HG03025 (cell line): Measurements from ENCODE around the gene OR1D5.
"Not testable (repeated sequence)": the region's sequence is repeated elsewhere in the genome, so short reads cannot be mapped to it uniquely, and the experiment has no call there.

Experiments
- ATAC-seq: cut with Tn5 transposase; IDR thresholded peaks from one replicate; pipeline ENCODE4 v1.9.1; 2021; ENCODE audit warnings: mild to moderate bottlenecking, moderate library complexity; ENCODE audit not compliant: unreplicated experiment, low FRiP score

OR1D5 gene

GRCh38 chr17:3063507-3063906 lies at the start of gene OR1D5:
Gene OR1D5 (minus strand): TSS chr17:3063607. CDS start chr17:3063607, 0 bp downstream.
- not testable (repeated sequence) for ATAC-seq

DNA sequence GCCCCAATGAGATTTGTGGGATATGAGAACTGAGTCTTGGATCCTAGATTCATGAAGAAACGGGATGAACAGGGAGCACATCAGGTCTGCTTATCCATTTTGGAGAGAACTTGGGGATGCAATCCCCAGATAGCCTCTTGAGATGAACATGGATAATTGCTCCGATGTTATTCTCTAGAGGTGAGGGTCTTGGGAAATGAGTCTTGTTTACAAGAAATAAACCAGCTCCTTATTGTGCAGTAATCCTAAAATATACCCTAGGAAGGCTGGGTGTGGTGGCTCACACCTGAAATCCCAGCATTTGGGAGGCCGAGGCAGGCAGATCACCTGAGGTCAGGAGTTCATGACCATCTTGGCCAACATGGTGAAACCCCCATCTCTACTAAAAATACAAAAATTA lies 40.9 kb upstream of the OR1D5 start, which contains the start of gene OR1D2:
Gene OR1D2 (minus strand): TSS at position 101 of the 400 bp plus-strand sequence. CDS start 11,426 bp downstream, outside the sequence.
- no peak for ATAC-seq

GRCh38 chr17:3073850-3074249 lies 10.4 kb upstream of the OR1D5 start:
- not testable (repeated sequence) for ATAC-seq

DNA sequence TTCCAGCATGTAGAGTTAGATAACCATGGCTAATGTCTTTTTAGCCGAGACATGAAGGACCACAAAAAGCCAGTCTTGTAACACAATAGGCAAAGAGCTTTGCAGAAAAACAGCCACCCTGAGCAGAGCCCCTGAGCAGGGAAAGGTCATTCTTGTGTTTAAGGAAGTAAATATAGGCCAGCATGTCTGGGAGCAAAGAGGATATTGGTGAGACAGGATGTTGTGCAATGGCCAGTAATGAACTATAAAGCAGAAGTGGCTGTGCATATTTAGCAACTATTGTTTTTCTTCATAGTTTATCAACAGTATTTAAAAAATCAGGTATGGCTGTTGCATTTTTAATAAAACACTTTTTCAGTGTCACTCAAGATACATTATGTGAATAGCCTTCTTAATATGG lies 1.8 kb upstream of the OR1D5 start:
- not testable (repeated sequence) for ATAC-seq

GRCh38 chr17:3062824-3063377 lies 506 bp downstream of the OR1D5 start:
- ATAC-seq, result not testable (repeated sequence)

DNA sequence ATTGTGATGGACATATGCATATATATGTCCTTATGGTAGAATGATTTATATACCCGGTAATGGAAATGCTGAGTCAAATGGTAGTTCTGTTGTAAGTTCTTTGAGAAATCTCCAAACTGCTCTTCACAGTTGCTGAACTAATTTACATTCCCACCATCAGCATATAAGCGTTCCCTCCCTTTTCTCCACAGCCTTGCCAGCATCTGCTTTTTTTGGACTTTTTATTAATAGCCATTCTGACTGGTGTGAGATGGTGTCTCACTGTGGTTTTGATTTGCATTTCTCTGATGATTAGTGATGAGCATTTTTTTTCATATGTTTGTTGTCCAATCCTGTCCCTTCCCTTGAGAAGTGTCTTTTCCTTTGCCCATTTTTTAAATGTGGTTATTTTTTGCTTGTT lies 8.5 kb downstream of the OR1D5 start:
- ATAC-seq, result not testable (repeated sequence)

DNA sequence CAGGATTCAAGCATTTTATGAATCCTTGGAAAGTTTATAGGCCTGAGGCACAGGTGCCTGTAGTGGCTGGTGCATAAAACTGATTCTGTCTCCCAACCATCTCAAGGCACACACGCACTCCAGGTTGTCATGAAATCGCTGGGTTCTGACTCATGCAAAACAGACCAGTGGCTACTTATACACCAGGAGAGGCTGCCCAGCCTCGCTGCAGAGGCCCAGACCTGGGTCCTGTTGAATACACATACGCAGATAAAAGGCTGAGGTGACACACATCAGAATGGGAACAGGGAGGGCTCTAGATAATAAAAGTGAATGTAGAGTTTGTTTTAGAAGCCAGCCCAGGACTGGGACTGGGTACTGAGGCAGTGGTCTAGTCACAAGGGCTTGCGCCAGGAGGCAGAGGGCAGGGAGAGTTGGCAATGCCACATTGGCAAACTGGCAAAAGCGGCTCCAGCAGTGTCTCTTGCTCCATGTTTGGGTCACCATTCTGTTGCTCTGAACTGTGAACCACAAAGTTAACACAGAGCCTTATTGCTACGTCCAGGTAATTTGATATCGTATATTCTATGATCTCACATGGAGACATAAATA lies 13.6 kb downstream of the OR1D5 start:
- ATAC-seq, result no peak

- ATAC-seq, result peak; percentile 89
Measured at GRCh38 chr17:3048727-3049471, 14.5 kb downstream of the OR1D5 start.

- ATAC-seq, result no peak
Measured at GRCh38 chr17:3046753-3047152, 16.7 kb downstream of the OR1D5 start.

GRCh38 chr17:3043737-3044365 lies 19.6 kb downstream of the OR1D5 start:
- no peak for ATAC-seq

- ATAC-seq, result no peak
Measured at GRCh38 chr17:3040882-3041281, 22.5 kb downstream of the OR1D5 start.

GRCh38 chr17:3039736-3040135 lies 23.7 kb downstream of the OR1D5 start:
- ATAC-seq, result no peak

DNA sequence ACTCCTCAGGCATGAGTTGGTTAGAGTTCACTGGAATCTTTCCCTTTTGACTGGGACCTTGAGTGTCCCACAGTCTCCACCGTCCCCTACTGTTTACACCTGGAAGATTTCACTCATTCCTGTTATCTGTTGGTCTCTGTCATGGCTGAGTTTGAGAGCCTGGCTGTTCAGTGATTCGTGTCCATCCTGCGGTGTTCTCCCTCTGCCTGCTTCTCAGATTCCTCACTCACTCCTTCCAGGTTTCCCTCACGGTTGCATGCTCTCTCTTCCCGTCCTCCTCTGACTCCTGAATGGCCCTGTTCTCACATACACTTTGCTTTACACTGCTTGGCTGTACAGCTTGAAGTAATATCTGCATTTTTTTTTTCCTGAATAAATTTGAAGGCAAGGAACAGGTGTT lies 24.5 kb downstream of the OR1D5 start:
- ATAC-seq, result no peak

GRCh38 chr17:3037259-3037658 lies 26.1 kb downstream of the OR1D5 start:
- ATAC-seq, result no peak

DNA sequence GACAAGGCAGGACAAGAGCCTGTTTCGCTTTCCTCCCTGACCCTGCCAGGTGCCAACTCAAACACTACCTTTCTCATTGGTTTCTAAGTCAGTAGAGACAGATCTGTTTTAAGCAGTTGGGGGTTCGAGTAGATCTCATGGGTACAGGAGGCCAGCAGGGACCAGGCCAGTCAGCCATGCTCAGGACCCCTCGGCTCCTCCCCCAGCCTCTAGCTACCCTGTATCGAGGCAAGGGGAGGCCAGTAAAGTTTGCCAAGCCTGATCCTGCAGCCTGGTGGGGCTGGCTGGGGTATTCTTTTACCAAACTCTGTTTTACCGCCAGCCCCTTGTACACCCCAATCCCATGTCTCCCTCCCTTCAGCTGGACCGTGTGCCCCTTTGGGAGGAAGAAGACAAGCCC lies 26.6 kb downstream of the OR1D5 start:
- ATAC-seq, result no peak

DNA sequence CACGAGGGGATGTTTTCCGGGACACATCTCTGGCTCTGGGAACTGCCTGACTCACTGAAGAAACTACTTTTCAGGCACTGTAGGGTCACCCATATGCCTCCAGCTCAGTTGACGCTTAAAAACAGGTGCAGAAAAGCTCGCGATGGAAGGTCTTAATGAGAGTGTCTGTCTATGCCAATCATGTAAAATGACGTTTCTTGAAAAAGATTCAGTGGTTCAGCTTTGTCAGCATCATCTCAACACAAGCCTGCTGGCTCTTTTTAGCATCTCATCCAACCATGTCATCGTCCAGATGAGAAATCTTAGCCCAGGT lies 27.5 kb downstream of the OR1D5 start:
- no peak for ATAC-seq

DNA sequence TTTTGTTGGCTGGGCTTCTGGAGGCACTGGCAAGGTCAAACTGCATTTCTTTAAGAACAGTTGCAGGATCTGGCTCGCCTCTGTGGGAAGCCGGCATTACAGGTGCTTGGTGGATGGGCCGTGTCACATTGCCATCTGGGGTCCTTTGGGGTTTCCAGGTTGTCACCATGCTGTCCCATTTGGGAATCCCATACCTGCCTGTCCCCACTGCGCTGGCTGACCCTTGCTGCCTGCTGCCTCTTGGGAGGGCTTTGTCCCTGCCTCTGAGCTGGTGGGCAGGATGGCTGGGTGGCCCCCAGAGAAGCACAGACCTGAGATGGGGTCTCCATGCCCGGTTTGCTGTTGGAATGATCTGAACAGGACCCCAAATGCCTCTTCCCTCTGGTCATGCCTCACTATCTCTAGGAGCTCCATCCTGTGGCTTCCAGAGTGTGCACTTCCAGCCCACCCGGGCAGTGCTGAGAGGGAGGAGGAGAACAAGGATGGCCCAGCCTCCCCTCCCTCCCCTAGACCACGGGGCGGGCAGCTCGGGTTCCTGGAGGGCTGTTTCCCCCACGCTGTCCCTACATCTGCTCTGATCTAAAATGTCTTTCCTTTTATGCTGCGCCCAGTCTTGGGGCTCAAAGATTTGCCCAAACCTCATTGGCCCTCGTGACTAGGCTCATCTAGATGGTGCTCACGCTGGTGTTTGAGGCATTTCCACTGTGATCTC lies 28.0 kb downstream of the OR1D5 start:
- no peak for ATAC-seq

DNA sequence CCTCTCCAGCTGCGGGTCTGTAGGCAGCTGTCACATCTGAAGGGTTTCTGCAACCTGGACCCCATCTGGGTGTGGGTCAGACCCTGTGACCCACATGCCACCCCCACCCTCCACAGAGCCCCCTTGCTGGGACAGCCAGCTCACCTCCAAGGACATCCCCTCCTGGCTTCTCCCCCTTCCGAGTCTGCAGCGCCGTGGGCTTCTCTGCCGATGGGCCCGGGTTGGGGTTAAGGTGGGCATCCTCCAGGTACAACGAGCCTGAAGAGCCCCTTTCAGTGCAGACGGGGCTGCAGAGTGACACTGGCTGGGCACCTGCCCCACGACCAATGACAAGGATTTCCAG lies 28.9 kb downstream of the OR1D5 start:
- no peak for ATAC-seq

DNA sequence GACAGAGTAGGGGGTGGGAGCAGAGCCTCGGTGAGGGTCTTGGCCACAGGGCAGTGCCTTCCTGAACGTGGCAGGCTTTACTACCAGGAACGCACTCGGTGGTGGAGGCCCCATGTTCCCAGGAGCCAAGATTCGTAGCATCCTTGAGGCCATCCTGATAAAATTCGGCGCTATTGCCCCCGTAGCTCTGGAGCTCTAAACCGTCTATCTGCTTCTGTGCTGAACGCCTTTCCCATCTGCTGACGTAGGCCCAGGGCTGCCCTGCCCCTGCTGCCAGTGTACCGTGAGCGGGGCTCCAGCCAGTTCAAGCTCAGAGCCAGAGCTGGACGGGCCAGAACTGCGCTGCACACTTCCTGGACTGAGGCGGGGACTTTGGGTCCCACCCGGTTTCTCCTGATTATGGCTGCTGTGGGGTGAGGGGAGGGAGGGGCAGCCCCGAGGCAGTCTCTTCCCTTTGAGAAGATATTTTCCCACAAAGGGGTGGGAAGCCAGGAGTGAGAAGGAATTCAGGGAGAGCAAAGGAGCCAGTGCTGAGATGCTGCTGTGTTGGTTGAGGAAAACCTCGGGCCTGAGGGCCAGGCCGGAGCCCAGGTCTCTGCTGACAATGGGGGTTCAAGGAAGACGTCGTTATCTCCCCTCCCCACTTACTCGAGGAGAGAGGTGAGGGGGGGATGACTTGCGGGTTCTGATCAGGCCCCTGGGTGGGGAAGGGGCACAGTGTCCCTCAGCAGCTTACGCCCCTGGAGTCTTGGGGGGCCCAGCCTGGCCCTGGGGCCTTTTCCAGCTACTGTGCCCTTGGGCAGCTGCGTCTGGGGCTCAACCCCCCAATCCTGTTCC lies 29.4 kb downstream of the OR1D5 start:
- no peak for ATAC-seq

DNA sequence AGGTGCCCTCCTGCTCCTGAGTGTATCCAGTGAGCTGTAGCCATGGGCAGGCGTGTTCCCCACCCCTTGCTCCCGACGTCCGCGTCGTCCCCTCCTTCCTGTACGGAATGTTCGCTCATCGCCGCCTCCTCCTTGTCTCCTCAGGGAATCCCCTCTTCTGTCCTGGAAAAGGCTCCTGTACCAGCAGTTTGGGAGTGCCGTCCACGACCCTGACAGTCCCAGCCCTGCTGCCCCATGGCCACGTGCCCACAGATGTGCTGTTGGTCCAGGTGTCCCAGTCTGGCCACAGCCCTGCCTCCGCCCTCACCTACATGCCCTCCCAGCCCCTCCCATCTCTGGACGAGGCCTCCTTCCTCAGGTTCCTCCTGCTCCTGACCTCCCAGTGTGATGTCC lies 30.2 kb downstream of the OR1D5 start:
- no peak for ATAC-seq
